ENCODE results near the gene RNGTT.
"Not testable (repeated sequence)": the region's sequence is repeated elsewhere in the genome, so short reads cannot be mapped to it uniquely, and the experiment has no call there.

RNGTT gene

DNA sequence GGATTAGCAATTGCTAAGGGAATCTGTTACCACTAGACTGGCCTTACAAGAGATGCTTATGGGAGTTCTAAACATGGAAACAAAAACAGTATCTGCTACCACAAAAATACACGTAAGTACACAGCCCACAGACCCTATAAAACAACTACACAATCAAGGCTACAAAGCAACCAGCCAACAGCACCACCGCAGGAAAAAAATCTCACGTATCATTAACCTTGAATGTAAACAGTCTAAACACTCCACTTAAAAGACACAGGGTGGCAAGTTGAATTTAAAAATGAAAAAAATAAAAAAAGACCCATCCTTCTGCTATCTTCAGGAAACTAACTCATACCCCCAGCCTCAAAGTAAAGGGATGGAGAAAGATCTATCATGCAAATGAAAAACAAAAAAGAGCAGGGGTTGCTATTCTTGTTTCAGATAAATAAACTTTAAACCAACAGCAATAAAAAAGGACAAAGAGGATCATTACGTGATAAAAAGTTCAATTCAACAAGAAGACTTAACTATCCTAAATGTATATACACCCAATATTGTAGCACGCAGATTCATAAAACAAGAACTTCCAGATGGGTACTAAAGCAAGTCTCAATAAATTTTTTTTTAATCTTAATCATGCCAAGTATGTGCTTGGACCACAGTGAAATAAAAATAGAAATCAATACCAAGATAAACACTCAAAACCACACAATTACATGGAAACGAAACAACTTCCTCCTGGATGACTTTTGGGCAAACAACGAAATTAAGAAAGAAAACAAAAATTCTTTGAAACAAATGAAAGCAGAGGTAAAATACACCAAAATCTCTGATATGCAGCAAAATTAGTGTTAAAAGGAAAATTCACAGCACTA is 52.3 kb downstream of the RNGTT start:
- no peak for DNase-seq (ENCODE audit: low read depth in 2 of 2)

DNA sequence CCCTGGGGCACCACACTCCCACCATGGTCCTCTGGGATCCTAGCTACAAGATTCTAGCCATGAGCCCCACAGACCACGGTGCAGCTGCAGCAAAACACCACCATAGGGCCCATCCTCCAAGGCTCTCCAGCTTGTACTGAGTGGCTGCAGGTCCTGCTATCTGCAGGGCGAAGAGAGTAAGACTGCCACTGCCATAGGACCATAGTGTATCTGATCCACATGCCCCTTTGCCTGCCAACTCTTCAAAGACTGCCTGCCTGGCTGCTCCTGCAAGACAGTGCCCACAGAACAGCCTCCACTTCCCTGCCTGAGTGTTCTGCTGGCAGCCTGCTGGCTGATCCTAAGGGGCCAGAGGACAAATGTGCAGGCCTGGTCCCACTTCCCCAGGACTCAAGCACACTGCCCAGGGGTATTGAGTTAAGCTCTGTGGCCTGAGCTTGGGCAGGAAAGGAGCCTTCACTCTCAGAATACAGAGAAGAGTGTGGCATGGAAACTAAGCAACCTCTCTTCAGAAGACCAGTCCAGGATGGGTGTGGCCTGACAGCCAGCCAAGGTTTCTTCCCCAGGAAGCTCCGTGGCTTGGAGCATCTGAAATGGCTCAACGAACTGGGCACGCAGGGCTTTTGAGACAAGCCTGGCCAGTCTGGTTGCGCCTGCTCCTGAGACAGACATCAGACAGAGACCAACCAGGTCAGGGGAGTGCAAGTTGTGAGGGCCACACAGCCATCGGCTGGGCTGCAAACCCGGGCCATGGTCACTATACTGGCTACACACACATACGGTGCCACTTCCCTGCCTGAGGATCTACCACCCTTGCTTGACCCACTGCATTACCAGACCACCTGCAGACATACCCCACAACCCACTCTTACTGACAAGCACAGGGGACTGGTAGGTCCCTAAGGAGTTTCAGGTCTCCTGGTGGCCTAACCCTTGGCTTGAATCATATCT is 54.5 kb downstream of the RNGTT start:
- DNase-seq (ENCODE audit: low read depth in 2 of 2): no peak

DNA sequence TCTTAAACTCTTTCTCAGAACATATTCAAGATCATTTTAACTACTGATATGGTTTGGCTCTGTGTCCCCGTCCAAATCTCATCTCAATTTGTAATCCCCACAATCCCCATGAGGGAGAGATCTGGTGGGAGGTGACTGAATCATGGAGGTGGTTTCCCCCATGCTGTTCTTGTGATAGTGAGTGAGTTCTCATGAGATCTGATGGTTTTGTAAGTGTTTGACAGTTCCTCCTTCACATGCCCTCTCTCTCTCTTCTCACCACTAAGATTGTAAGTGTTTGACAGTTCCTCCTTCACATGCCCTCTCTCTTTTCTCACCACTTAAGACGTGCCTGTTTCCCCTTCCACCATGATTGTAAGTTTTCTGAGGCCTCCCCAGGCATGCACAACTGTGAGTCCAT is 56.3 kb downstream of the RNGTT start:
- not testable (repeated sequence) for DNase-seq (ENCODE audit: low read depth in 2 of 2)

DNA sequence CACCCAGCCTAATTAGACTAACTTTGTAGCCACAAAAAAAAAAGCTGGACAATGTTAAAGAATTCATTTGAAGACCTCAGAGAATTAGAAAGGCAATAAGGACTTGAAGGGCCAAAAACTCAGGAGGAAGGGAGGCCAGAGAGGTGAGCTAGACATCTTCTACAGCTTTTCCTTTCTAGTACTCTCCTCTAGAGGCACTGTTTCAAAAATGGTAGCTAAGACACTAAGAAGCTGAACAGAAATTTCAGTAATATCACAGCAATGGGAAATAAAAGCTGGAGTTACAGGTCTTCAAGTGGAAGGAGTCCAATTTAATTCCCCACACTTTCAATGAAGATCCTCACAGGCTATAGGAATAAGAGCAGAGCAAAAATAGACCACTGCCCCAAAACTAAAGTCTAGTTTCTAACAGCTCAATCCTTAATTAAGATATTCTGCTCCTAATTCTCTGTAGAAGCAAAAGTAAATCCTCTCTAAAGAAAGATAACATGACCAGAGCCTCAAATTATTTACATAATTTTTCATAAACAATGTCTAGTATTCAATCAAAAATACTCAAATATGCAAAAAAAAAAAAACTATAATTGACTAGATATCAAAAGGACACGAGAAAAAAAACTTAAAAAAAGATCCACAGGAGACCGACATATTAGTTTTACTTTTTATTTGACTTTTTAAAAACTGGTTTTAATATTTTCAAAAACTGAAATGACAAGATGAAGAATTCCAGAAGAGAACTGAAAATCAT is 63.7 kb downstream of the RNGTT start:
- DNase-seq (ENCODE audit: low read depth in 2 of 2): no peak

DNA sequence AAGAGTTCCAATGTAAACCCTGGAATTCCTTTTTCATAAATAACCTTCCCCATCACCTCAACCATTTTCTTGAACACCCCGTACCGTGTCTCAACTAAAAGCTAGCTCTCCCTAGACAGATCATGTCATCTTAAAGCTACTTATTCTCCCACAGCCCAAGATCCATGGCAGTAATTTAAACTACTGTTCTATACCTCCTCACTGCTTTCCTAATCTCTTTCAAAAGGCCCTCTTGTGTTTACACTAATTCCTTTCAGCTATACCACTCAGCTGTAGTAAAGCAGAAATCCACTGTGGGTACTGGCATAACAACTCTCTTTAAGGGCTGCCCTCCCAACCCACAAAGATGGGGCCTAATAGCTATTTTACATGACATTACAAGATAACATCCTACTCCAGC is 67.5 kb downstream of the RNGTT start:
- DNase-seq (ENCODE audit: low read depth in 2 of 2): no peak

DNA sequence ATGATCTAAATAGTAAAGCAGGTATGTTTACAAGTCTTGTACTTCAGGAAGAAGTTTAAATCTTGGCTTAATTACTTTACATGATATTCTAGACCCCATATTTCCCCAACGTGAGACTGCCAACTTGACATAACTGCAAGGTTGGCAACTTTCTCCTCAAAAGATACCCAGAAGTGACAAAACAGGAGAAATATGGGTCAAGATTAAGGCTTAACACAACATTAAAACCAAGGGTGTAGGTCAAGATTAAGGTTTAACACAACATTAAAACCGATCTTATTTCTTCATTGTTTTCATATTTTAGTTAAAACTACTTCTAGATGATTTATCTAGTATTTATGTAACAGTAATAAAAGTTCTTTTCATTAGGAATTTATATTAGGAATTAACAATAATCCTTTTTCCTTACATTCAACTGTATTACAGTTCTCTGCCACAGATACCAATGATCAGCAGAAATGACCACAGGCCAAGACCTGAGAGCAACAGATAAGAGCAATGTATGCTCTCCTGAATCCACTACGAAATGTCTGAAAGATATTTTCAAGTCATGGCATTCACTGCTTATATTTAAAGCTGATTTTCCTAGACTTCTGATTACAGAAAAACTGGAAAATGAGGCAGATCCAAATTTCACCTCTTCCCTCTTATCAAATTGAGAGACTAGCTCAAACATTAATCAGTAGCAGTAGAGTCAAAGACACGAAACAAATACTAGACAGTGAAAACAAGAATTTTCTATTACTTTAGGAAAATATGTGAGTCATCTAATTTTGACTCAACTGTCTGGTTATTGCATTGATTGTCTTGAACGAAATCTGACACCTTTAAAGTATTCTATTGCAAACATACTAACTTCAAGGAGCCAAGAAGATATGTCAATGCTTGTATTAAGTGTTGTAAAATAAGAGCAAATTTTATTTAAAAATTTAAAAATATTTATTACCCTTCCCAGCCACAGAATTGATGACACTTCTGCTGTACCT is 72.3 kb downstream of the RNGTT start:
- DNase-seq (ENCODE audit: low read depth in 2 of 2): no peak

DNA sequence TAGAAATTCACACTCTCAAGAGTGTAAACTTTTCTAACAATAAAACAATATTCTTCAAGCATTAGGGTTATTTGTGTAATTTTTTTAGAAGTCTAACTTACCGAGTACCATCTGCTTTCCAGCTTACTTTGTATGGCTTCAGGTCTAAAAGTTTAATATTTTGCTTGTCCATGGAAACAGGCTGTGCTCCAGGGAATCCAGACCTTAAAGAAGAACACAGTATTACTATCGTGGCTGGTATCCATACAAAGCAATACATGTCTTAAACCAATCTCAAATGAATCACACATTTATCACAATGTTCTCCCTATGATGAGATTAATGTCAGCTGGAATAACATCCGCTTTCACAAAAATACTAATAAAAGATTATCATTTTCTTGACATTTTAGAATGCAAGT is 73.0 kb downstream of the RNGTT start:
- no peak for DNase-seq (ENCODE audit: low read depth in 2 of 2)

DNA sequence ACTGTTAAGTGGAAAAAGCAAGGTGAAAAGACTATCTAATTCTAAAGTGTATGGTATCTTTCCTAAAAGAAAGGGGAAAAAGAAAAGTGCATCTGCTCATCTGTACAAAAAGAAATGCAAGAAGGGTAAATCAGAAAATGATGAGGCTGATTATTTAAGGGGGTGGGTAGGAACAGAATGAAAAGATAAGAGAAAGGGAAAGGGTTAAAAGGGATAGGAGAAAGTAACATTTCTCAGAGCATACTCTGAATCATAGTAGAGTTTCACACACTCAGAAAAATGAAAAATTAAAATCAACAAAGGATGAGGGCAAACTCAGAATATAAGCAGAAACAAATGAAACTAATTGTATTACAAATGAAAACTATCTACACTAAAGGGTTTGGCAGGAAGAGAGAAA is 79.1 kb downstream of the RNGTT start:
- DNase-seq (ENCODE audit: low read depth in 2 of 2): no peak

DNA sequence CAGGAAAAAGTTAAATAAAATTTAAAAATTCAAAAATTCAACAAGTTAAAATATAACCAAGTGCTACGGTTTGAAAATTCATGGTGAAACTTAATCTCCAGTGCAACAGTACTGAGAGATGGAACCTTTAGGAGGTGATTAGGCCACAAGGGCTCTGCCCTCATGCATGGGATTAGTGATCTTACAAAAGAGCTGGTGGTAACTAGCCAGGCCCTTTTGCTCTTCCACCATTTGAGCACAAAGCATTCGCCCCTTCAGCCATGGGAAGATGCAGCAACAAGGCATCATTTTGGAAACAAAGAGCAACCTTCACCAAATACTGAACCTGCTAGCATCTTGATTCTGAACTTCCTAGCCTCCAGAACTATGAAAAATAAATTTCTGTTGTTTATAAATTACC is 80.9 kb downstream of the RNGTT start:
- no peak for DNase-seq (ENCODE audit: low read depth in 2 of 2)

DNA sequence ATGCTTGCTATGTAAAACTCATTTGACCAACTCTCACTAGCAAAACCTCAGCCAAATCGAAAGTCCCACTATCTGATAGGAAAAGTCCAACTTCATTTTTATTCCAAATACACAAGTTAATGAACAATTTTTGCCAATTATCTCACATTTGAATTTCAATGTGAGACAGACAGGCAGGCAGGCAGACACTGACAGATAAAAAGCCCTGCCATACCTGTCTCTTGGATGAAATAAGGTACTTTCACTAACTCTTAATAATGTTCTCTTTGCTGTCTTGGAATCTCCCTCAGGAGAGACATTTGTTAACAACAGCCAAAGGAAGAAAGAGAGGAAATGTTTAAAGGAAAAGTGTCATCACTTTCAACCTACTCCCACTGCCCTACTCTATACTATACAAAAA is 82.0 kb downstream of the RNGTT start:
- DNase-seq (ENCODE audit: low read depth in 2 of 2): no peak

DNA sequence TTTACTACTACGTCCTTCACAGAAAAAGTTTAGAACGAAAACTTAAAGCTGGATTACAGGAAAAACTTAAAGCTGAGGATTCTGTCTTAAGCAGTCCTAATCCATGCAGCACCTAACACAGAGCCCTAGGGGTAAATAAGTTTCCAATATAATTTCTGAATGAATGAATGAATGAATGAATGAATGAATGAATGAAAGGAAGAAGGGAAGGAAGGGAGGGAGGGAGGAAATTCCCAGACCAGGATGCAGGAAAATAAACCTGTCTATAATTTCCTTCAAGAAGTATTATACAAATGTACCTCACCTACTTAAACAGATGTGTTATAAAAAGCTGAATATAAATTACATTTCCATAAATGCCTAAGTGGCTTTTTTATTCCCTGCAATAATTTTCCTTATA is 83.4 kb downstream of the RNGTT start:
- DNase-seq (ENCODE audit: low read depth in 2 of 2): no peak

DNA sequence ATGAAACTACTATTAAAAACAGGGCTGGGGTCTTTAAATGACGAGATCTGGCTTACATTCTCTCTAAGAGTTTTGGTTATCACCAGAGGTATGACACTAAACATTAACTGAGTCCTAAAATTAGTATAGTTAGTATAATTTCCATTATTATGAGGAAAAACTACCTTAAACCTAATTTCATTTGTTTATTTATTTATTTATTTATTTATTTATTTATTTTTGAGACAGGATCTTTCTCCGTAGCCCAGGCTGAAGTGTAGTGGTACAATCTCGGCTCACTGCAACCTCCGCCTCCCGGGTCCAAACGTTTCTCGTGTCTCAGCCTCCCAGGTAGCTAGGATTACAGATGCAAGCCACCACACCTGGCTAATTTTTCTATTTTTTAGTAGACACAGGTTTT is 85.5 kb downstream of the RNGTT start:
- DNase-seq (ENCODE audit: low read depth in 2 of 2): no peak

DNA sequence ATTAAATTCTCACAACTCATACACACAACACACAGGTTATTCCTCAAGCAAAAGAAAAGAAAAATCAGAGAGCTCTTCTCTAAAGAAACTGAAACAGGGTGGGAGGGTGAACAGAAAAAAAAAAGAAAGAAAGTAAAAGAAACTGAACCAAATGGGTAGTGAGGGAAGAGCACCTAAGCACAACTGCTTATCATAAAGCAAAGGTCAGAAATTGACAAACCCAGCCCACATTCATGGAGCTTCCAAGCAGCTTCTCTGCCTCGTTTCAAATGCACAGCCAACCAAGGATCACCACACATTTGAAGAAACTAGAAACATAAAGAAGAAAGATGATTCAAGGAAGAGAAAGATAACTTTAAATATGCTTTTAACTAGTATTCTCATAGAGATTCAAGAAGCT is 90.5 kb downstream of the RNGTT start:
- DNase-seq (ENCODE audit: low read depth in 2 of 2): no peak

DNA sequence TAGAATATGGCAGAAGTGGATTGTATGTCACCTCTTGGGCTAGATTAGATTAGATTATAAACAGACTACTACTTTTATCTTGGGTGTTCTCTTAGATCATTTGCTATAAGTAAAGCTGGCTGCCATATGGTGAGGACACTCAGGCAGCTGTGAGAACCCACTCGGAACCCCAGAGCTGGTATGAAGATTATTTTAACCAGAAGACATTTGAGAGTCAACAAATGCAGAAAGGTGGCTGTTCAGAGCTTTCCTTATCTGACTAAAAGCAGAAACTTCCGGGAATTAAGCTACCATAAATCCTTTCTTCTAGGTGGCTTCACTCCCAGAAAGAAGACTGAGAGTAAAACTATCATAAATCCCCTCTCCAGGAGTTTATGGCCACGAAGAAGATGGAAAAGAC is 91.9 kb downstream of the RNGTT start:
- DNase-seq (ENCODE audit: low read depth in 2 of 2): no peak

DNA sequence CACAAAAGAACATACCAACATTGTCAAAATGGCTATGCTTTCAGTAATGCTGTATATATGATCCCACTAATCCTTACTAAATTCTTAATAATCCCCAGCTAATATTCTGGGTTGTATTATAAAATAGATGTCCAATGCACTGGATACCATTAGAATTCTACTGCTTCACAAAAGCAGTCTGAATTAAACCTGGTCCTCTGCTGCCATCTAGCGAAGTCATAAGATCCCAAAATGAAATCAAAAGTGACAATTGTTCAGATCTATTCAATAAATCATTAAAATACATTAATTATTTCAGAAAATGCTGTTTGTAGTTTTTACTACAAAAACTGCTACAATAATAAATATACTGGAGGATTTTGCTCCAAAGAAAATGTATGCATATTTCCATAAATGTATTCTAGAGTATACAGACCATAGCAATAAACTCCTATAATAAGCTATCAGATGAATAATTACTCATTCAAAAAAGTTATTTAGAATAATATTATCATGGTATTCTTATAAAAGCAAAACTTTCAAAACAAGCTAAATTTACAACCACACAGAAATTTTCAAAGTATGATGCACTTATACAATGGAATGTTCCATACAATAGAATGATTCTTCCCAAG is 92.6 kb downstream of the RNGTT start:
- DNase-seq (ENCODE audit: low read depth in 2 of 2): no peak

DNA sequence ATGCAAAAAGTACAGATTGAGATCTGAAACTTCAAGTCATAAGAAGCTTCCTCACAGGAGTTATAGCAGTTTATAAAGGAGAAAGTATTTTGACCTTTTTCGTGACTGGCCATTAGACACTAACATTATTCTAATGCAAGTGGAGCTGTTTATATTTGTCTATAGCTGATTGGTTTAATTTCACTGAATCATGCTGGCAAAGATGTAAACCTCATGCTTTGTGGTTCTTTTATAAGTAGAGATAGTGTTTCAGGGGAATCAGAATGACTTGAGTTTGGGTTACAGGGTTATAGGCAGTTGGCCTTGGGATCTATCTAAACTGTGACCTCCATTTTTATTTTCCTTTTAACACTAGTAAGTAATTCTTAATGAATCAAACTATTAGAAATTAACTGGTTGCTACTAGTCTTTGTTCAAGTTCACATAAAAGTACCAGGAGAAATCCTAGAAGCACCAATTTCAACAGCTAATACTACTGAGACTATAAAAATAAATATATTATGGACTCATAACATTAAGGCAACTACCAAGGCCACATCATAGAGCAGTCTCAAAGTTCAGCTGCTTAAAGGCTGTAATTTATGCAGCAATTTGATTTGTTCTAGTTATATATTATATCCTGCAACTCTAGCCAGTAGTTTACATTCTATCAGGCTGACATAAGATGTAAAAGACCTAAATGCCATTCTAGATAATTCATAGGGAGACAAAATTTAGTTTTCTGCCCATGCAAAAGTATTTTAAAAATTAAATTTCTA is 94.0 kb downstream of the RNGTT start:
- no peak for DNase-seq (ENCODE audit: low read depth in 2 of 2)

DNA sequence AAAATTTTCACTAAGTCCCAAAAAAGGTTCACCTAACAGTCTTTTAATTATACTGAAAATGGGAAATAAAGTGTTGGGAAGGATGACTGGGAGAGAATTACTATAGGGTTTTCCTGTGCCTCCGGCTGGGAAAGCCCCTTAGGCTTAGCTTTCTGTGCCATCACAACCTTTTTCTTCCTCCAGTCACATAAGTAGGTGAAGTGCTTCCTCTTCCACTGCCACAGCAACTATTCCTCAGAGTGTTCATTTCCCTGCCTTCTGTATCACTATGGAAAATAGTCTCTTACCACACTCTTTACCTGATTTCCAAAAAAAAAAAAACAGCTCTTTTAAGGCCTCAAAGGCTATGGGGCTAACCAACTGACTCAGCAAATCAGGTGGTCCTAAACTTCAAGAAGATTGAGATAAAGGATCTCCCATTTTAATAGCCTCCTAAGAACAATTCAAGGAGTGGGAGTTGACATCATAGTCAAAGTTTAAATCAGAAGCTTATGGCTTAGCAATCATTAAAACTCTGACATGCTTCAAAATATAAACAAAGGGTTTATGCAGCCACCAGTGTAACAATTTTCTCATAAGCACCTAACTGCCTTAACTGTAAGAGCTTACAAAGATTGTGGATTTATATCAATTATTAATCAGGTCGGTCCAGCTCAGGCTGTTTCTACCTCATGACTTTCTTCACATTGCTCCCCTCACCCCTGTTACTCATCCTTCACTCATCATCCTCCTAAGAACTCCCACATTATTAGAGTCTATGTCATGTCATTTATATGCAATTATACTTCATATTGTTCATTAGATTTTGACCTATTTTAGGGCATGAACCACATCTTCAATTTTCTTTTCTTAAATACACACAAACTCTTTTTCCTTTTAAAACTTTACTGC is 95.3 kb downstream of the RNGTT start:
- DNase-seq (ENCODE audit: low read depth in 2 of 2): no peak

DNA sequence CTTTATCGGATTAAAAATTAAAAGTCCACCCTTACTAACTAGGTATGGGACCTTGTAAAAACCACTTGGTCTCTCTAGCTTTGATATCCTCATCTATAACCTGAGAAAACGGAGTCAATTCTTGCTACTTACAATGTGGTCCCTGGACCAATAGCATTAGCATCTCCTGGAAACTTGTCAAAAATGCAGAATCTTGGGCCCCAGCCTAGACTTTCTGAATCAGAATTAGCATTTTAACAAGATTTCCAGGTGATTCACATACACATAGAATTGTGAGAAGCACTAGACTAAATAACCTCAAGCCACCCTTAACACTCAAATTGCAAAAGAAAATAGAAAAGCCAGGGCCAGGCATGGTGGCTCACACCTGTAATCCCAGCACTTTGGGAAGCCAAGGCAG is 96.6 kb downstream of the RNGTT start:
- no peak for DNase-seq (ENCODE audit: low read depth in 2 of 2)

DNA sequence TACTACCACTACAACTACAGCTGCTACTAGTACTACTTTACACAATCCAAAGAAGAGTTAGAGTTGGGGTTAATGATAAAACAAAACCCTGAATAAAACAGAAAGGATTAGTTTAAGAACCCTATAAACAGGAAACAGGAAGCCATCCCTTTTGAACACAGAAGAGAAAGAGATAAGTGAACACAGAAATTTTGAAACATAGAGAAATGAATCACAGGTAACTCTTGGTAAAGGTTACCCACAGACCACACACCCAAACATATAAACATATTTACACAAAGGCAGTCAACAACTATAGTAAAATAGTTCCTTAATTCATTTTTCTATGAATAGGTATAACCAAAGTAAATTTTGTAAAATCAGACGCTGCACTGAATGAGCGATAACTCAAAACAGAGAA is 98.1 kb downstream of the RNGTT start:
- DNase-seq (ENCODE audit: low read depth in 2 of 2): no peak

Measured in stimulated activated CD8-positive, alpha-beta memory T cell treated with anti-CD3 and anti-CD28 coated beads, Interleukin-15, amount 100 ng/mL, for 4 hours (primary cell).